ENCODE data around the gene ADAMTSL4.
"Not testable (repeated sequence)": the region's sequence is repeated elsewhere in the genome, so short reads cannot be mapped to it uniquely, and the experiment has no call there.

ADAMTSL4 gene

GRCh38 chr1:150568594-150568966, 19.4 kb downstream of the ADAMTSL4 start:
- DNase-seq: no peak

GRCh38 chr1:150572918-150573647, 23.9 kb downstream of the ADAMTSL4 start:
- DNase-seq: no peak

GRCh38 chr1:150573648-150574071, 24.5 kb downstream of the ADAMTSL4 start:
- DNase-seq: not testable (repeated sequence)

- no peak for DNase-seq
Measured at GRCh38 chr1:150574260-150575071, 25.3 kb downstream of the ADAMTSL4 start.

GRCh38 chr1:150575072-150575489, 25.9 kb downstream of the ADAMTSL4 start:
- DNase-seq: no peak

GRCh38 chr1:150575518-150576366, 26.5 kb downstream of the ADAMTSL4 start:
- no peak for DNase-seq

- DNase-seq: no peak
Measured at GRCh38 chr1:150576367-150576711, 27.1 kb downstream of the ADAMTSL4 start.

GRCh38 chr1:150576794-150577556, 27.8 kb downstream of the ADAMTSL4 start:
- no peak for DNase-seq

GRCh38 chr1:150577557-150578271, 28.5 kb downstream of the ADAMTSL4 start:
- no peak for DNase-seq

GRCh38 chr1:150578272-150579109, 29.3 kb downstream of the ADAMTSL4 start:
- peak; percentile 67 for DNase-seq

GRCh38 chr1:150579110-150579944, 30.1 kb downstream of the ADAMTSL4 start, which contains the start of gene MCL1:
Gene MCL1, minus strand, starts transcription at chr1:150579610. Its CDS starts 80 bp downstream, at chr1:150579530.
- DNase-seq: peak; percentile 99

- no peak for DNase-seq
Measured at GRCh38 chr1:150579945-150580642, 30.9 kb downstream of the ADAMTSL4 start.

- not testable (repeated sequence) for DNase-seq
Measured at GRCh38 chr1:150580966-150581365, 31.8 kb downstream of the ADAMTSL4 start.

GRCh38 chr1:150581437-150581836, 32.2 kb downstream of the ADAMTSL4 start:
- DNase-seq: not testable (repeated sequence)

- DNase-seq: not testable (repeated sequence)
Measured at GRCh38 chr1:150581962-150582361, 32.8 kb downstream of the ADAMTSL4 start.

- DNase-seq: no peak
Measured at GRCh38 chr1:150582371-150582770, 33.2 kb downstream of the ADAMTSL4 start.

- no peak for DNase-seq
Measured at GRCh38 chr1:150596095-150596892, 47.1 kb downstream of the ADAMTSL4 start.

- no peak for DNase-seq
Measured at GRCh38 chr1:150596976-150597375, 47.8 kb downstream of the ADAMTSL4 start.
